Measurements from ENCODE around the gene IPP.
"Not testable (repeated sequence)": the region's sequence is repeated elsewhere in the genome, so short reads cannot be mapped to it uniquely, and the experiment has no call there.

IPP gene

DNA sequence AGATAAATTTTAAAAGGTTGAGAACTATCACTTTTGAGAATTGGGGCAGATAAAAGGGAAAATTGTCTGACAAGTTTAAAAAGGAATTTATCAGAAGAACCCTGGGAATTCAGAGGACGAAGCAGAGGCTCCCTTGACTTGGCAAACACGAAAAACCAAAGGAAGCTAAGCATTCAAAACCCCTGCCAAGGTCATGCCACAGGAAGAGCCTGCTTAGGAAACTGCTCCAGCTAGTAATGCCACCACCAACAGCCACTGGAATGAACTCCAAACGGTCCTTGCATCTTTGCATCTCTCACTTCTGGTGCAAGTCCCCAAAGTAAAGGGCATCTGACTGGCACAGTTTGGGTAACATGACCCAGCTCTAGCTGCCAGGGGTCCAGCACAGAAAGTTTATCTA lies 71.3 kb downstream of the IPP start:
- FAIRE-seq, result no peak

DNA sequence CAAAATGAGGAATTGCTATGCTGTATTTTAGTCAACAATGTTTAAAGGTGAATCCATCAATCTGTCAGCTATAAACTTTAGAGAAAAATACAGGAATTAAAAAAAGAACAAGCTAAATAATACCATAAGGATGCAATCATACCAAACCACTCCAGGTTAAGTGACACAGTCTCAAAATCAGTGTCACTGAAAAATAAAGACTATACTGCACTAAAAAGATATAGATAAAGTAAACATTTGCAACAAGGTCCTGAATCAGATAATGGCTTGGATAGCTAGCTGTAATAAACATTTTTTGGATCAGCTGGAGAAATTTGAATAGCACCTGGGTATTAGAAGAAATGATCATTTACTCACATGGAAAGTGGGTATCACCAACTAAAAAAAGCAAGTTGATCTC lies 72.0 kb downstream of the IPP start:
- no peak for FAIRE-seq

DNA sequence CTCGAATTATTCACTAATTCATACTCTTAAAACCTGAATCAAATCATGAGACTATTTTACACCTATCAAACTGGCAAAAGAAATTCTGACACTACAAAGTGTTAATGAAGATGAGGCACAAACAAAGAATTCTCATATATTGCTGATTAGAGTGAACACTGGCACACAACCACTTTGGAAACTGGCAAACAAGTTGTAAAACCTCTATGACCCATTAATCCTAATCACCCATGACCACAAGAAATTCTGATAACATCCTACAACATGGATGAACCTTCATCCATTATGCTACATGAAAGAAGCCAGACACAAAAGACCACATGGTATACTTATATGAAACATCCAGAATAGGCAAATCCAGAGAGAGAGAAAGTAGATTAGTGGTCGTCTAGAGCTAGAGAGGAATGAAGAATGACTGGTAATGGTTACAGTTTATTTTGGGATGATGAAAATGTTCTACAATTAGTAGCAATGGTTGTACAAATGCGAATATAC lies 72.7 kb downstream of the IPP start:
- FAIRE-seq, result no peak

- FAIRE-seq, result not testable (repeated sequence)
Measured at GRCh38 chr1:45676553-45676952, 73.9 kb downstream of the IPP start.

DNA sequence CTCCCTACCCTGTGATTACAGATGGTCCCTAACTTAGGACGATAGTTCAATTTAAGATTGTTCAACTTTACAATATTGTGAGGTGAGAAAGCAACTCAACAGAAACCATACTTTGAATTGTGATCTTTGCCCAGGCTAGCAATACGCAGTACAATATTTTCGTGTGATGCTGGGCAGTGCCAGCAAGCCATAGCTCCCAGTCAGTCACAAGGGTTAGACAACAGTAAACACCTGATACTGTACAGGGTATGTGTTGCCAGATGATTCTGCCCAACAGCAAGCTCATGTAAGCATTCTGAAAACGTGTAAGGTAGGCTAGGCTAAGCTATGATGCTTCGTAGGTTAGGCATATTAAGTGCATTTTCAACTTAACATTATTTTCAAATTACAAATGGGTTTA lies 76.0 kb downstream of the IPP start:
- no peak for FAIRE-seq

DNA sequence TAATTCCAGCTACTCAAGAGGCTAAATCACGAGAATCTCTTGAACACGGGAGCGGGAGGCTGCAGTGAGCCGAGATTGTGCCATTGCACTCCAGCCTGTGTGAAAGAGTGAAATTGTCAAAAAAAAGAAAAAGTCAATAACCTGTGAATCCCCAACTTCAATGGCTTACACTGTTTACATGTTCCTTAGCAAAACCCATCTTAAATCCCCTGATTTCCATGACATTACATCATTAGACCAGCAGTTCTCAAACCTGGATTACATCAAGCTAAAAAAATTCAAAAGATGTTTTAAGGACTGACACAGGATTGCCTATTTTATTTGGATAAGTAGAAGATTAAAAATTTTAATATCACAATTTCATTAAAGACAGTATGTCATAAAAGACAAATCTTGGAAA lies 76.5 kb downstream of the IPP start:
- no peak for FAIRE-seq

DNA sequence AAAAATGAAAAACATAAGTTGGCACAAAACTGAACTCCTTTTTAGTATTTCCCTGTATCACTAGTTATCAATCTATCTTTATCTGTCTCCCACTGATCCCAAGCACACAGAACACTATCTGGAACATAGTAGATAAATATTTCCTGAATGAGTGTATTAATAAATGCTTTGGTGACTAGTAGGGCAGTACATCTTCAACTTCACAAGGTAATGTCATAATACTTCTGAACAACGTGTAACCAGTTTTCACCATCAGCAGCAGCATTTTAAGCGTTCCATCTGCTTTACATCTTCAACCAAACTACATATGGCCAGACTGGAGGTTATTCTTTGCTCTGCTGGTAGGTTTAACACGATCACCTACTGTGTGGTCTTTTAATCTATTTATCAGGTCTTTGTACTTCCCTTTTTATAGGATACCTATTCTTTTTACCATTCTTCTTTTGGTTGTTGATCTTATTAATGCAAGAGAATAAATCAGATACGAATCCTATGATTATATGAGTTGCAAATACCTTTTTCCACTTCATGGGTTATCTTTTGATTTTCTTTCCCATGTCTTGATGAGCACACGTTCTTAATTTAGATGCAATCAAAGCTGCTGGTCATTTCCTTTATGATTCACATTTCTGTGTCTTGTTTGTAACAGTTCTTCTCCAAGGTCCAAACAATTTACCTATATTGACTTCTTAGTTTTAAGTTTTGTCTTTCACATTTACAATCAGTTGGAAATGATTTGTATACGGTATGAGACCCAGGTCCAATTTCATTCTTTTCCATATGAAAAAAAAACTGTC lies 80.4 kb downstream of the IPP start:
- FAIRE-seq, result no peak

DNA sequence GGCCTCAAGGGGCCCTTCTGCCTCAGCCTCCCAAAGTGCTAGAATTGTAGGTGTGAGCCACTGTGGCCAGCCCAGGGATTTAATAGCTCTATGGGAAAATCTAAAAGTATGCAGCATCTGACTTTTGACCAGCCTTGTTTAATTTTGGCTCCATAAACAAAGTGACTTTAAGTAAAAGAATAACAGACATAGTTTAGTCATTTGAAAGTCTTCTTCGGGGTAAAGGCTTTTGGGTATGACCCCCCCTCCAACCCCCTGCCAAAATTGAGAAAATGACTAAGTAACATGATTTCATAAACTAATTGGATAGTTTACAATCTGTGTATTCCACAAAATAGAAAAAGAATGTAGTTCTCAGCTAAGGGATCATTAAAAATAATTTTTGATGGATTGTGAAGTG lies 81.1 kb downstream of the IPP start:
- FAIRE-seq, result no peak

GRCh38 chr1:45668526-45668925 lies 81.9 kb downstream of the IPP start:
- FAIRE-seq, result no peak

DNA sequence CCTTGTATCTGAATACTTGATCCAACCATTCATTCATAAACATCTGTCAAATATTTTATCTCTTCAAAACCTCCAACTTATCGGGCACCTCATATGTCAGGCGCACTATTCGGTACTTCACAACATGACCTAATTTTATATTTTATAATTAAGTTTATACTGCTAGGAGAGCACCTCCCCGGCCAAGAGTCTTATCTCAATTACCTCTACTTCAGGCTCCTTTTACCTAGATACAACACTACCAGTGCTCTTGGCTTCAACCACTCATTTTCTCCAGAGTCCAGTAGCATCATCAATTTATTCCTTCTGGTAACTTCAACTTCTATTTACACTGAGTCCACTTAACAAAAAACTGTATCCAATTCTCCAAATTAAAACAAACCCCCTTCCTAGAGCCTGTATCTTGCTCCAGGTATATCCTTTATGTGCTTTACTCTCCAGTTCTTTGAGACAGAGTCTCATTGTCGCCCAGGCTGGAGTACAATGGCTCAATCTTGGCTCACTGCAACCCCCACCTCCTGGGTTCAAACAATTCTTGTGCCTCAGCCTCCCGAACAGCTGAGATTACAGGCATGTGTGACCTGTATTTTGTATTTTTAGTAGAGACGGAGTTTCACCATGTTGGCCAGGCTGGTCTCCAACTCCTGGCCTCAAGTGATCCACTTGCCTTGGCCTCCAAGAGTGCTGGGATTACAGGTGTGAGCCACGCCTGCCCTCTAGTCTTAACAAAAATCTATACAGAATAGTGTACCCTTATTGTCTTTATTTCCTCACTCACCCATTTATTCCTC lies 82.9 kb downstream of the IPP start:
- FAIRE-seq, result no peak

- FAIRE-seq, result no peak
Measured at GRCh38 chr1:45666836-45667235, 83.6 kb downstream of the IPP start.

DNA sequence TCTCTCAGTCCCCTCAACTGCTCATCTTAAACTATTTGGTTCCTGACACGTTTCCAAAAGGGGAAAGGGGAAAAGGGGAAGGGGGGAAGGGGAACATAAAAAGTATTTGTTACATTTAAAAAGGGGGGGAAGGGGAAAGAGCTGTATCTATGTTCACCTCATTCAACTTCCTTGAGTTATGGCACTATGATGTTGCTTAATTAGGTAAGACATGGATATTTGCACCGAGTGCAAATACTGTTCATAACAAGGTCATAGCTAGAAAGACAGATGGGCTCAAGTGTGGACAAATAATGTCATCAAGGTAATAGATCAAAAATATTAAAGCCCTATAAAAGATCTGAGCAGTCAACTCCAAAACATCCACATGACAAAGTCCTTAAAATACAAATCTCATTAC lies 90.1 kb downstream of the IPP start:
- FAIRE-seq, result no peak

GRCh38 chr1:45659222-45659621 lies 91.2 kb downstream of the IPP start:
- FAIRE-seq, result no peak

DNA sequence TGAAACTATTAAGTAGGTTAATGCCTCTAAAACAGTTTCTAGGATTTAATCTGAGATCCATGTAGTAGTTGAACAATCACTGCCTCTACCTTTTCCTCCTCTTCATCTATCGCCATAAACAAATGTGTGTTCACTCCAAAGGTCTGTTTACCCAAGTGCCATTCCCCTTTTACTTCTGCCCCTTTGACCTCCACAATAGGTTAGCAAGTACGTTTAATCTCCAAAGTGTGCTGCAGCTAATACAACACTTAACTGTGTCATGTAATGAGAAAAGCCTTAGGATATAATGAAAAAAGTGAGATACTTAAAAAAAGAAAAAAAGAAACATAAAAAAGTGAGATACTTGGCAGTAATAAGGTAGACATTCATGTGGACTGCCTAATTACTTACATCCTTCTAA lies 92.3 kb downstream of the IPP start:
- no peak for FAIRE-seq

- FAIRE-seq, result no peak
Measured at GRCh38 chr1:45656573-45657226, 93.8 kb downstream of the IPP start.

DNA sequence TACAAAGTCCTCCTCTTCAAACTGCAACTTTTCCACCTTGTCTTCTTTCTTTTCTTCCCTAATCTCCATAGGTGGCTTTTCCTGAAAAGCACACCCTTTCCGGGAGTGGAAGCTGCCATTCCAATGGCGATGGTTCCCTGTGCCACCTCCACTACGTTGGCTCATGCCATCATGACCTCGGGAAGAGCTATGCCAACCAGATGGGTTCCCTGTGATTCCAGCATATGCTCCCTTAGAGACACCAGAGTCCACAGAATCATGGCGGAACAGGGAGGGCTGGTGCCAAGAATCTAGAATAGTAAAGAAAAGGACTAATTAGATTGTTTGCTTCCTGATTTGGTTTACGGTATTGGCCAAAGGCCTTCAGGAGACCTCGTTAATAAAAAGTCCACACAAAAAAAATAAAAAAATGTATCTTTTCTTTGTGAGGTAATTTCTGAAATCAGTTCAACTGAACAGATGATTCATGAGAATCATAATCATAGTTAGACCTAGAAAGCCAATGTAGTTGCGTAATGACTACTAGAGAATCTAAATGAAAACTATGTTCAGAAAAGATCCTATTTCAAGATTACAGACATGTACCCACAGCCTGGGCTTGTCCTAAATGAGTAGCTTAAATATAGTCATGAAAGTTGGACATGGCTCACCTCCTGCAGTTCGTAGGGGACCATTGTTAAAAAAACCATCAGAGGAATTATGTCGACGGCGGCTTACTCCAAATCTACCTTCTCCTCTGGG lies 95.7 kb downstream of the IPP start:
- no peak for FAIRE-seq
